ENCODE data around the gene CHCHD3.
A peak's percentile ranks its signal among the peaks of the same experiment; 100 is the strongest.
"Not testable (repeated sequence)": the region's sequence is repeated elsewhere in the genome, so short reads cannot be mapped to it uniquely, and the experiment has no call there.

CHCHD3 gene

GRCh38 chr7:132956556-132956955 is 125.3 kb downstream of the CHCHD3 start:
- no peak for DNase-seq

- no peak for DNase-seq
These were observed 128.4 kb downstream of the CHCHD3 start for GRCh38 chr7:132953468-132953867.

GRCh38 chr7:132950725-132951124 is 131.2 kb downstream of the CHCHD3 start:
- DNase-seq, result no peak

DNA sequence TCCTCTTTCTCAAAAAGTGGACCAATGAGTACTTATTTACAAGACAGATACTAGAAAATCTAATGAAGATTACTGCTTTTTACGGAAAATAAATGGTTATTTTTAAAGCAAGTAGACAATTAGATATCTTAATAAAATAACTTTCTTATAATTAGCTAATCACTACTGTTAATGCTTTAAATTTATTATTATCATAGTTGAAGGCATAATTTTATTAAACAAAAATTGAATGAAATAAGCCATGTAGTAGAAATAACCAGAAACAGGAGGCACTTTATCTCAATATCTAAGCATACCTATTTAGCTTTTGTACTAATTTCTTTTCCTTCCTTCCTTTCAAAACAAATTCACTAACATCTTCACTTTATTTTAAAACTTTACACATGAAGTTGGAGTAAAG is 134.9 kb downstream of the CHCHD3 start:
- DNase-seq, result no peak

- DNase-seq, result no peak
These were observed 137.1 kb downstream of the CHCHD3 start for GRCh38 chr7:132944774-132945173.

- DNase-seq, result no peak
These were observed 138.2 kb downstream of the CHCHD3 start for GRCh38 chr7:132943645-132944044.

DNA sequence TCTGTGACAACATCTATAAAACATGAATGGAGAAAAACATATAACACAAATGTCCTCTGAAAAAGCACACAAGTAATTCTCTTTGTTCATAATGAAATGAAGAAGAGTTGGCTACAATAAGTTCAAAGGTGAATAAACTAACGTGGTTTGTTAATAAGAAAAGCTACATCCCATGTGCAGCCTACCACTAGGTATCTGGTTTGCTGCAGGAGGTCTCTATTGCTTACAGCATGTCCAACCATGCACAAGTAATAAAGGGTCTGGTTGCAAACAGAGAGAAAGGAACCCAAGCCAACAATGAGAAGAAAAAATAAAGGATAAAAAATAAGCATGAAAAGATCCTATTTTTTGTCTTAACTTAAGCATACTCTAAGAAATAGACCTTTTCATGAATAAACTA is 139.2 kb downstream of the CHCHD3 start:
- no peak for DNase-seq

GRCh38 chr7:132941905-132942304 is 140.0 kb downstream of the CHCHD3 start:
- DNase-seq, result no peak

GRCh38 chr7:132941428-132941827 is 140.5 kb downstream of the CHCHD3 start:
- DNase-seq, result no peak

GRCh38 chr7:132940084-132940483 is 141.8 kb downstream of the CHCHD3 start:
- no peak for DNase-seq

DNA sequence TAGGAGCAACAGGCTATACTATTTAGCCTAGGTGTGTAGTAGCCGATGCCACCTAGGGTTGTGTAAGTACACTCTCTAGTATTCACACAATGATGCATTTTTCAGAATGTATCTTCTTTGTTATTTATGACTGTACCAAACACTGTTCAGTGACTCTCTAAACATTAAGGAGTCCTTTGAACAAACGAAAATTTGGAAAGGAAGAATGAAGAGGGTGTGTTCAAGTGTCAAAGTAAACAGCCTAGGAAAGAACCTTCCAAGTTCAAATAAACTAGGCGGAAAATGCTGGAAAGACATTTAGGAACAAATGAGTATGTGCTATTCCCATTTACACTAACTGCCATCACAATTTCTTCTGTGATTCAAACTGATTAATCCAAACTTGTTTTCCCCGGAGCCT is 142.4 kb downstream of the CHCHD3 start:
- no peak for DNase-seq

GRCh38 chr7:132937286-132937685 is 144.6 kb downstream of the CHCHD3 start:
- DNase-seq, result no peak

- no peak for DNase-seq
These were observed 146.3 kb downstream of the CHCHD3 start for GRCh38 chr7:132935608-132936007.

DNA sequence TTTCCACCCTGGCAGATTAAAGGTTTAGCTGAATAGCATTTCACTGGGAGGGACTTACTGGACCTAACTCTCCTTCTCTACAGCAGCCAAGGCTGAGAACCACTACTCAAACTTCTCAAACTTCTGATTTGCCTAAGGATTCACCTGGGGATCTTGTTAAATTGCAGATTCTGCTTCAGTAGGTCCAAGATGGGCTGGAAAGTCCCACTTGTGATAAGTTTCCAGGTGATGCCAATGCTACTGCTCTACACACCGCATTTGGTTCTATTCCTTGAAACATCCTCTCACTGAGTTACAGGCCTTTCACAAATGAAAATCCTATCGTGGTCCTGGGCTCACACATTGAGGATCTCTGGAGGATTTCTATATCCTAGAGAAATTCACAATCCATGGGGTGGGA is 147.9 kb downstream of the CHCHD3 start:
- DNase-seq, result no peak

GRCh38 chr7:132933072-132933458 is 148.8 kb downstream of the CHCHD3 start:
- DNase-seq, result no peak

- DNase-seq, result no peak
These were observed 149.4 kb downstream of the CHCHD3 start for GRCh38 chr7:132932296-132933071.

DNA sequence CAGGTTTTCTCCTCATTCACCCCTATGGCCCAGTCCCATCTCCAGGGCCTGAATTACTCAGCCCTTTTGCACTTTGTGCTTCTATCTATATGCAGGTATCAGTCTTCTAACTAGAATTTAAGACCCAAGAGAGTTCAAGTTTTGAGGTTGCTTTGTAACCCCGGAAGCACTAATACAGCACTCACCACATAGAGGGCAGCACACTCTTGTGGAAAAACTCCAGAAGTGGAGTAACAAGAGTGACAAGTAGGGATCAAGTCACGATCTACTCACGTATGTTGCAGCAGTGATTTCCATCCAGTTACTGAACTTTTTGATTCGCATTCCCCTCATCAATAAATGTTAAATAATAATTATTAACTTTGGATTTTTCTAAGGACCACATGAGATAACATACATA is 151.0 kb downstream of the CHCHD3 start:
- DNase-seq, result peak in 6 of 58 donors; percentile 1 to 9 (median 2)

DNA sequence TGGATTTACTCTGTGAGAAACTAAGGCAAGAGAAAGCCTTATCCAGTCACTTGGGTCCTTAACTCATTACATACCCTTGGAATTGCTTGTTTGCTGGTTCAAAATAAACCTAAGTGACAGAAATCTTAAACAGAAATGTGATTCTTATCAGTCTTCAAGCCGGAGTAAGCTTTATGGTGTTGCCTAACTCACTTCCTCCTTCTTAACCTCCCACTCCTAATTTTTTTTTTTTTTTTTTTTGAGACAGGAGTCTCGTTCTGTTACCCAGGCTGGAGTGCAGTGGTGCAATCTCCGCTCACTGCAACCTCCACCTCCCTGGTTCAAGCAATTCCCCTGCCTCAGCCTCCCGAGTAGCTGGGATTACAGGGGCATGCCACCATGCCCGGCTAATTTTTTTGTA is 151.9 kb downstream of the CHCHD3 start:
- not testable (repeated sequence) for DNase-seq

DNA sequence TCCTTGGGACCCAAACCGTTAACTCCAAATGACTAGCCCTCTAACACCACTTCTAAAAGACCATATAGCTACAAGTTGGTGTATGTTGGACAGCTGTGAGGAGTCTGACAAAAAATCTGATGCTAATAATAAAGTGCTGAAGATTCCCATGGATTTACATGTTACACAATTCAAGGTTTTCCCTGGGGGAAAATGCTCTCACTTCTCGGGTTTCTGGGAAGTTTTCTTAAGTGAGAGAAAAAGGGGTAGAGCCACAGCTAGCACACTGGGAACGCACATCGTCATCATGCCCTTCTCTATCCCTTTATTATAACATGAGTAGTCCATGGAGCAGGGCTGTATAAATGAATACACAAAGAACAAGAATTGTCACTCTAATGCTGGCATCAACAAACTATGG is 162.1 kb downstream of the CHCHD3 start:
- DNase-seq, result no peak

- no peak for DNase-seq
These were observed 166.2 kb downstream of the CHCHD3 start for GRCh38 chr7:132915647-132916046.

DNA sequence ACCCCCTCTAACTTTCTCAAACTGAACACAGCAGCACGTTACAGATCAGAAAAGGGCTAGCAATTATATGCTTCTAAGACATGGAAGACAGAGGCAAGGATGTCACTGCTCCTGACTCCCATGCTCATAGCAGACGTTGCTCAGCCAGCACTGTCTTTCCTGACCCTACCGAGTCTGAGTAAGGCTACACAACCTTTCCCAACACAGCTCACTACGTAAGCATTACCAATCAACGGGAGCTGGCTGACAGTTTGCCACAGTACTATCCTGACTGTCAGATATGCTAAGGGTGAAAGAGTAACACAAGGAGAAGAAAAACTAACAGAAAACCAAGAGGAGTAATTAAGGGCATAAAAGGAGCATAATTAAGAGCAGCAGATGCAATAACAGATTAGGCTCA is 171.2 kb downstream of the CHCHD3 start:
- no peak for DNase-seq

DNA sequence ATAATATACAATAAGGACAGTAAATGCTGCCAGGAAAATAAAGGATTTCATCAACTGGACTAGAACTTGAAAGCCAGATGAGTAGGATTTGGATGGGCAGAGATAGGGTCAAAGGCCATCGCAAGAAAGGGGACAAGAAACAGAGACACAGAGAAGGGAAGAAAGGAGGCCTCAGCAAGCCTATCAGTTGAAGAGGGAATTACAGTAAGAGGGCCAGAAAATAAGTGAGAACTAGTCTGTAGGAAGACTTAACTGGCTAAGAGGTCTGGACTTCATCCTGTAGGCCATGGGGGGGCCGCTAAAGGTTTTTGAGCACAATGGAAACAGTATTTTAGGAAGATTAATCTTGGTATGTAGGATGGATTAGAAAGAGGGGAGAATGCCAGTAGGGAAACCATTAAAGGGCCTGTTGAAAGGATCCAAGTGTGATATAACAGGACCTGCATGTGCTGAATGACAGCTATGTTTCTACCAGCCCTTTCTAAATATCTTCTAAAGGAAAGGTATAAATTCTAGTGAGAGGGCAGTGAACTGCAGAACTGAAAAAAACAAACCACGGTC is 174.4 kb downstream of the CHCHD3 start:
- no peak for DNase-seq

DNA sequence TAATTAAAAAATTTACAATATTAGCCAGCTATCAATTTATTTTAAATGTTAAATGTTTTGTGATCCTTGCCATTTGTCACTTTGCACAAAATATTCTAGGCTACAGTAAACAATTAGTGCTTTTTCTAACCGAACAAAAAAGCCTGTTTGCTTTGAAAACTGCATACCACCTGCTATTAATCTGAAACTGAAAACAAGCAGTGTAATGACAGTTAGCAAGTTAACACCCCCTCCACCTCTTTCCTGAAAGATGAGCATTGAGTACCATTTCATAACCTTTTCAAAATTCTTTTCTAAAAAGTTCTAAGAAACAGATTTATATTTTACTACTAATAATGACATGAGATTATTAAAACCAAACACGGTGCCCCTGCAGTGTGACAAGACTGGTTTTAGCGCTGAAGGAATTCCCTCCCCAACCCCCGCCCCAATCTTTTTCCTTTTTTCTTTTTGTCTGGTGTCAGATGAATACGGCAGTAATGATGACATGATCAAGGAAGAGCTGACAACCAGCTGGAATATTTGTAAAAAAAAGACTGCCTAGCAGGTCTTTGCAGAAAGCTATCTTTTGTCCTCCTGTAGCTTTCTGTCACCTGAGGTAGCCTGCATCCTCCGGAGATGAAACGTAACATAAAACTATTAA is 175.6 kb downstream of the CHCHD3 start:
- no peak for DNase-seq

All from anterior cingulate cortex (tissue), 58 donors.